Stimulated activated CD4-positive, alpha-beta T cell treated with anti-CD3 and anti-CD28 coated beads, Interleukin-1b, Interleukin-23, amount 100 ng/mL, for 48 hours (primary cell): ENCODE results near the gene SCN8A.
A peak's percentile ranks its signal among the peaks of the same experiment; 100 is the strongest.
"Not testable (repeated sequence)": the region's sequence is repeated elsewhere in the genome, so short reads cannot be mapped to it uniquely, and the experiment has no call there.

ENCODE experiments used
- DNase-seq: peaks from one replicate; pipeline ENCODE4 v3.0.0-alpha.2; 2020

The SCN8A gene

DNA sequence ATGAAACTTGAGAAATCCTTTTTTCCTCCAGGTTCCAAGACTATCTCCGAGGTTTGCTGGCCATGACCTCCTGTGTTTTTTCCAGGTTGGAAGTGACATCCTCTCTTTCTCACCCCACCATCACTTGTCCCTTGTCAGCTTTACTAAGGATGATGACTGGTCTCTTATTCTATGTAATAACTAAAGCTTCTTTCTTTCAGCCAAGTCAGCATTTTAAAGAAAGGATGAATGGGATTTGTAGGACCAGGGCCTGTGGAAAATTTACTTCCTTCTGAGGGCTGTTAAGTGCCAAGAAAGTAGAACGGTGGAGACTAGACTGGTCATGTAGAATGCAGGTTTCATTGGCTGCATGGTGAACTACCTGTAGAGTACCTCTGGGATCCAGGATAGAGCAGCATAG is 183.9 kb downstream of the SCN8A start:
- DNase-seq, result no peak

DNA sequence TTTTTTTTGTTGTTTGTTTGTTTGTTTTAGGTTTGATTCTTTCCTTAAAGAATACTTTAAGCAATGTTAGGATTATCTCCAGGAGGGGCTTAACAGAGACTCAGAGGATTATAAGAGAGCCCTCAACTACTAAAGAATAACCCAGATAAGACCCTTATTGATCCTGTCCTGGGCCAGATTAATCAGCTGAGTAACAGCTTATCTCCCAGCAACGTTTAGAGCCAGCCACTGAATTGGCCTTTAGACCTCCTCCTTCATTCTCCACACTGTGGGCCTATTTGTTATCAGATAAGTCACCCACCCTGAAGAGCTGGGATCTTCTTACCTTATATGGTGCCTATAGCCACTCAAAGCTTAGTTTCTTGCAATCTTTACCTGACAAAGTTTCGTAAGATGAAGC is 186.4 kb downstream of the SCN8A start:
- DNase-seq, result no peak

DNA sequence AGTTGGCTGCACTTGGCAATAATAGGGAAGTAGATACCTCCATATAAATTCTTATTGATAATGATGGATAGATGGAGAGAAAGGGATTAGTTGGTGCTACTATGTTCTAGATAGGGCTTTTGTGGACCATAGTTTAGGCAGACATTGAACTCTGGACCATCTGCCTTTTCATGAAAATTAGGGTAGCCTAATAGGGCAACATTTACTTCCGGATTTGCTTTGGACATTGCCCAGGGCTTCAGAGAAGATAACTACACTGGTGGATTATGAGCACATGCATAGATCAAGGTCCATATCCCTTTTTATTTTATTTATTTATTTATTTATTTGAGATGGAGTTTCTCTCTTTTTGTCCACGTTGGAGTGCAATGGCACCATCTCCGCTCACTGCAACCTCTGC is 186.9 kb downstream of the SCN8A start:
- no peak for DNase-seq

DNA sequence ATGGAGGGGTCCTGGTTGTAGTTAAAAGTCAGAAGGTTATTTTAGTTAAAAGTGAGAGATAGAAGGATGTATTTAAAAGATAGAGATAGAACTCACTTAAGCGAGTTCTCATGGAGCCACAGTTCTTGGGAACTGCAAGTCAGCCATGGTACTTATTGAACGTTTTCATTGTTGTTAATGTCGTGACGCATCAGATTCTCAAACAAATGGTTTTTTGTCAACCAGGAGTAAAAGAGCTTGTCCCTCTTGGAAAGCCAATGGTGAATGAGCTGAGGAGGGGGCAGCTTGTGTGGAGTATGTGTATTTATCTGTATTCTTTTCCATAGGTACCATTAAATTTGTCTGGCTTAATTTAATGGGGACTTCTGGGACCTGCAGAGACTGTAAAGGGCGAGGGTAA is 188.8 kb downstream of the SCN8A start:
- DNase-seq, result no peak

DNA sequence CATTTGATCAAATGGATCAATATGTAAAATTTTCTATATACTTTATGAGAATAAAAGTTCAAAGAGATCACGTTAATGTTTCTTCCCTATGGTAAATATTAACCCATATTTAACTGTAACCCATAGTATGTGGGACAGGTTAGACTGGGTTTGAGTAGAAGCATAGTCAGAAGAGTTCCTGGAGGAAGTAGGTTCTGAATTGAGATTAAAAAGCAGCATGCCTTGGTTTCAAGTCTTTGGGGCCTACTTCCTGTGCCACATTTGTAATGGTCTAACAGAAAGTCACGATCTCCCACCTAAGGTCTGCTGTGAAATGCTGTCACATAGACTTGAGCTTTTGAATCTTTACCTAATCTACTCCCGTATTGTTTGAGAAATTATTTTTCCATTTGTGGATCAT is 193.7 kb downstream of the SCN8A start:
- DNase-seq, result no peak

DNA sequence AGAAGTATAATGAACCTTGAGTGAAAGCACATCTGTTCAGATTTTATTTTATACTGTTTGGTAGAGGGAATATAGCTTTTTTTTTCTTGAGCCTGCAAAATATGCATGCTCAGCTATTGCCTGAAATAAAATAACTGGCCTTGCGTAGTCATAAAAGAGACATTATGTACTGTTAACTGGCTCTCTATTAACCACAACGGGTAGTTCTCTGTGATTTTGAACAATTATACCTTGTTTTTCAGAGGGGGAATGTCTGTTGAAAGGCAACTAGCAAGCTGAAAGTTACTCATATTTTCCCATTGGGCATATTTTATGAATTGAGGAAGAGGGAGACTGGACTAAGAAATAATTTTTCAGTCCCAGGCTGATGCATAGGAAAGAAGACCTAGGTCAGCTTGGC is 194.9 kb downstream of the SCN8A start:
- no peak for DNase-seq

DNA sequence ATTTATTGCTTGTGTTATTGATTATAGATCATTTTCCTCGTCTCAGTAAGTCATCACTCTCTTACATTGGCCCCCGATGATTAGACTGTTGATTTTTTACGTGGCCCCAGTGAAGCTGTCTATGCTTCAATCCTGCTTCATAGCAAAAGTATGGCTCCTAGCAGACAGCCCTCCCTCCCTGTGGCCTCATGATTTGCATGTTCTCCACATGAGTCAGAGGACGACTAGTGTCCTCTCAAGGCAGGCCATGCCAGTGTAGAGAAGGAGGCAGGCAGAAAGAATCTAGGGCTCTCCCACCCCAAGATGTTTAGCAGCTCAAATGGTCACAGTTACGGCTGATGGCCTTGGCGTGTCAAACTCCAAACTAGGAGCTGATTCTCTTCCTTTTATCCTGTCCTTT is 197.8 kb downstream of the SCN8A start:
- no peak for DNase-seq

DNA sequence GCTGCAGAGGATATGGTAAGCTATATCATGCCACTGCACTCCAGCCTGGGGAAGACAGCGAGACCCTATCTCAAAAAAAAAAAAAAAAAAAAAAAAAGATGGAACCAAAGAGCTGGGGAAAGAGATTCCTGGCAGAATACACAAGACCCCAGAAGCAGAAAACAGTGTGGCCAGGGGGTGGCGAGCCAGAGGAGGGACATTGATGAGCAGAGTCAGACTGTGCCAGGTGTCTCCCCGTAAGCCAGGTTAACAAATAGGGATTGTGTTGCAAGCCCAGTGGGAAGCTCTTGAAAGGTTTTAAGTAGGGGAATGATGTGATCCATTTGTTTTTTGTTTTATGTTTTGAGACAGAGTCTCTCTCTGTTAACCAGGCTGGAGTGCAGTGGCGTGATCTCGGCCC is 201.4 kb downstream of the SCN8A start:
- DNase-seq, result no peak

DNA sequence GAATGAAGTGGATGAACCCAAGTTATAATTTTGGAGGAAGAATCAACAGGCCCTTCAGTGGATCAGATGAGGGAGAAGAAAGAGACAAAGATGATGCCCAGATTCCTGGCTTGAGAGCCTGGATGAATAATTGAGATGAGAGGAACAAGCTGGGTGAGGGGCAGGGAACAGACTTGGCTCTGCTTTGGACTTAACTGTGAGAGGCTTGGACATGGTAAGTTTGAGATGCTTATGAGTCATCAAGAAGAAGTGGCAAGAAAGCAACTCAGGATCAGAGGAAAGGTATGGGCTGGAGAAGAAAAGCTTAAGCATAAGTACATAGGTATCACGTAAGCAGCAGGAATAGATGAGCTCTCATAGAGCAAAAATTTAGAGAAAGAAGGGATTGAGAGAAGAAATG is 202.2 kb downstream of the SCN8A start:
- no peak for DNase-seq

DNA sequence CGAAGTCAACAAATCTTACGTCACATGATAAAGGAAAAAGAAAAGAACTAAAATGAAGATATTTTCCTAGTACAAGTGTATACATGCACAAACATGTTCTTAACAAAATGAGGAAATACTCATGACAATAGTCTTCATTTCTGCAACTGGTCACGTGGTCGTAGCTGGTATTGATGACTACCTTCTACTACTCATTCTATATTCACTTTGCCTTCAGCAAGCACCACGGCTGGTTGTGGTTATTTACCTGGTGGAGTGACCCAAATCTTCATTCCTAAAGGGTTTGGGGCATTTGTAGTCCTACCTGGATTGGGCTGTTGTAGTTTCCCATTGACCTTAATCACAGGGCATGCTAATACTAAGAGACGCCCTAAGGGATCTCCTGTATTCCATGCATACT is 206.3 kb downstream of the SCN8A start:
- DNase-seq, result no peak

DNA sequence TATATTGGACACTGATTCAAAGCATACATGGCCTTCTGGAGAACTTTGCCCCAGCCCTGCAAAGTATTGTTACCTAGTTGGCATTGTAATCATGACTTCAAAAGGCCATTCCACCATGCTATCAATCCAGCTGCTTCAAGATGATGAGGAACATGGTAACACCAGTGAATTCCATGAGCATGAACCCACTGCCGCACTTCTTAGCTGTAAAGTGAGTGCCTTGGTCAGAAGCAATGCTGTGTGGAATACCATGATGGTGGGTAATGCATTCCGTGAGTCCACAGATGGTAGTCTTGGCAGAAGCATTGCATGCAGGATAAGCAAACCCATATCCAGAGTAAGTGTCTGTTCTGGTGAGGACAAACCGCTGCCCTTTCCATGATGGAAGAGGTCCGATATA is 207.0 kb downstream of the SCN8A start:
- not testable (repeated sequence) for DNase-seq

DNA sequence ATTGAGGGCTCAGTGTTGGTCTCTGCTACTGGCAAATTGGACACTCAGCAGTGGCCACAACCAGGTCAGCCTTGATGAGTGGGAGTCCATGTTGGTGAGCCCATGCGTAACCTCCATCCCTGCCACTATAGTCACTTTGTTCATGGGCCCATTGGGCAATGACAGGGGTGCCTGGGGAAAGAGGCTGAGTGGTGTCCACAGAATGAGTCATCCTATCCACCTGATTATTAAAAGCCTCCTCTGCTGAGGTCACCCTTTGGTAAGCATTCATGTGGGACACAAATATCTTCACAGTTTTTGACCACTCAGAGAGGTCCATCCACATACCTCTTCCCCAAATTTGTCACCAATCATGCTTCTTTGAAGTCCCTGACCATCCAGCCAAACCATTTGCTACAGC is 207.5 kb downstream of the SCN8A start:
- no peak for DNase-seq

DNA sequence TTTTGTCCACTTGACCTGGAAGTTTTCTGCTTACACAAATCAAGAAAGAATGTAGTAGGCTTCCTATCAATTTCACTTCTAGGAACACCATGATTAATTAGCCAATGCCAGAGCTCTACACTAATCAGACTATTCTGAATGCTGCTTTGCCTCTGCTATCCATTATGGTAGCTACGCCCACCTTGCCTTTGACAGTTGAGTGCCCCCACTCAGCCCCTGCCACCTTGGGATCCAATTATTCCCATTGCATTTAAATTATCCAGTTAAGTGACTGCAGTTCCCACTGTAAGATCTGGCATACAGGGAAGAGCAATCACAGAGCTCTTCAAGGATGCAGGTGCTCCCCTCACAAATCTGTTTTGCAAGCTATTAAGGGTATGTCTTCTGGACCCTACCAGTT is 210.0 kb downstream of the SCN8A start:
- no peak for DNase-seq

DNA sequence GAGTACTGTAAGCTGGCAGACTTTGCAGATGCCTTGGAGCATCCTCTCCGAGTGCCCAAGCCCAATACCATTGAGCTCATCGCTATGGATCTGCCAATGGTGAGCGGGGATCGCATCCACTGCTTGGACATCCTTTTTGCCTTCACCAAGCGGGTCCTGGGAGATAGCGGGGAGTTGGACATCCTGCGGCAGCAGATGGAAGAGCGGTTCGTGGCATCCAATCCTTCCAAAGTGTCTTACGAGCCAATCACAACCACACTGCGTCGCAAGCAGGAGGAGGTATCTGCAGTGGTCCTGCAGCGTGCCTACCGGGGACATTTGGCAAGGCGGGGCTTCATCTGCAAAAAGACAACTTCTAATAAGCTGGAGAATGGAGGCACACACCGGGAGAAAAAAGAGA is 215.9 kb downstream of the SCN8A start:
- DNase-seq, result no peak

DNA sequence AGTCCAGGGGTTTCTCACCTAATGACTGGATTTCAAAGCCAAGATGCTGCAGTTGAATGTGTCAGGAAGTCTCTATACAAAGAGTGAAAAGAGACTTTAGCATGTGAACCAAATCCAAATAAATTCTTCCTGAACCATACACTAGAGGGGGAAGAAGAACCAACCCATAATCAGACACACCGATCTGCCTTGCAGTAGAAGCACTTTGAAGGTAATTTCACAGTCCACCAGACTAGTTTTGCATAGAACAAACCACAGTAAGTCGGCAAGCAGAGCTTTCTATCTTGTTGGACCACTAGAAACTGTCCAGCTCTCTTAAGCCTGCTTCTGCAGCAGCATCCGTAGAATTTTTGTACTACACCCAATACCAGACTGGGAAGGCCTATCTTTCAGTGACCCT is 218.2 kb downstream of the SCN8A start:
- no peak for DNase-seq

DNA sequence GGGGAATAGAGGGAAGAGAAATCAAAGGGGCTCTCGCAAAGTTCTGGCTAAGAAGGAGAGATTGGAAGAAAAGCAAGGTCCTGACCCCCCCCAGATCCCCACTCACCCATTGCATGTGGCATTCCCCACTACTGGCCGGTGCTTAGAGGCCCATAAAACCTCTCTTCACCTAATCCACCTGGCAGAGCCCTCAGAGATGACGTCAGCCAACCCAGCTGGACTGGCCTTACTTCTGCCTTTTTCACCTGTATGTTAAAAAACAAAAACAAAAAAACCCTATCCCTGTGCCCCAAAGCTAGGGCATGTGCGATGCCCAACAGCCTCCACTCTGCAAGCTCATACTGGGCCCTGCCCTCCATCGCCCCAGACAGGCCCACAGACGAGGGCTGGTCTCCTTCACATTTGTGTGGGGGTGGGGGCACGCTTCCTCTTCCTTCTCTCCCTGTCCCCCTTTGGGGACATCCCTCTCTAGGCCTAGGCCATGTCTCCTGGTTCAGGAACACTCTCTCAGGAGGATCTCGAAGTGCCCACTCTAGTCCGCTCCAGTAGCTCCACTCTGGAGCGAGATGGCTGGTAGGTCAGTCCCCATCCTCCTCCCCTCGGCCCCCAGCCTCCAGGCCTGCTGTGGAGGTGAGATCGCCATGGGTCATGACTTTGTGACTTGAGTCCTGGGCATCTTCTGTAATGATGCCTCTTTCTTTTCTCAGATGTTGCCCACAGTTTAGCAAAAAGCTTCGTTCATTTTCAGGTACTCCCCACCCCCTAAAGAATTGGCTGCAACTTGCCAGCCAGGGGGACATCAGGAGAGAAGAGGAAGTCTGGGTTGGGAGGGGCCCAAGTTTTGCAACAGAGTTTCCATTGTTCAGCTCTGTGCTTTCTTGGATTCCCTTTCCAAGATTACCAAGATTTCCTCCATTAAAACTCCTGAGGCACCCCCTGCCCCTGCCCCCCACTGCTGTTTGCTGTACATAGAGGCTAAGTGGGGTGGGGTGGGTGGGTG is 220.5 kb downstream of the SCN8A start:
- no peak for DNase-seq

DNA sequence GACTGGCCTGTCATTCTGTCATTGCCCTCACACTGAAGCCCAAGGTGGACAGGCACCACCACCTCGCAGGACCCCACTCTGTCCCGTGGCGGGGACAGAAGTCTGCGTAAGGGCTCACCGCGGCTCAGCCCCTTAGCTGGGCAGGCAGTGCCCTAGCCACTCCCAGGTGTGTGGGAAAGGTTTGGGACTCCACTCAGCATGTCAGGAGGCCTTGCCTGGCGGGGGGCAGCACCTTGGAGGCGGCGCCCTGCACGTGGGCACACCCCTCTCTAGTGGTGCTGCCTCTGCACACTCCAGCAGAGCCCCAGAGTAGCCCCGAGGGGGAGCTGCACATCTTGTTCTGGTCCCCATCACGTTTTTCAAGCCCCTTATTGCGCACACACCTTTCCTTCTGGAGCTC is 221.8 kb downstream of the SCN8A start:
- DNase-seq, result no peak

DNA sequence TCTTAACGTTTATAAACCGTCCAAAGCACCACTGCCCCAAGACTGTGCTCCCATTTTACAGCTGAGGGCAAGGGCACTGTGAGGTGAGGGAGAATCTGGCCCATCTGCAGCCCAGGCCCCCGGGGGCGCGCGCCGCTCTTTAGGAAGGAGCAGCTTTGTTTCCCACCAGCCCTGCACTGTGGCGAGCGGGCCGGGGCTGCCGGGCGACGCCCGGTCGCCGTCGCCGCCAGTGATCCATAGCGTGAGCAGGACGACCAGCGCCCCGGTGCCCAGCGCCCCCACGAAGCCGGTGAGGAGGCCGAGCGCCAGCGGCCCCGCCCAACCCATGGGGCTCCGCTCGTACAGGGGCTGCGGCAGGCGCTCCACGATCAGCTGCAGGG is 222.9 kb downstream of the SCN8A start:
- no peak for DNase-seq

DNA sequence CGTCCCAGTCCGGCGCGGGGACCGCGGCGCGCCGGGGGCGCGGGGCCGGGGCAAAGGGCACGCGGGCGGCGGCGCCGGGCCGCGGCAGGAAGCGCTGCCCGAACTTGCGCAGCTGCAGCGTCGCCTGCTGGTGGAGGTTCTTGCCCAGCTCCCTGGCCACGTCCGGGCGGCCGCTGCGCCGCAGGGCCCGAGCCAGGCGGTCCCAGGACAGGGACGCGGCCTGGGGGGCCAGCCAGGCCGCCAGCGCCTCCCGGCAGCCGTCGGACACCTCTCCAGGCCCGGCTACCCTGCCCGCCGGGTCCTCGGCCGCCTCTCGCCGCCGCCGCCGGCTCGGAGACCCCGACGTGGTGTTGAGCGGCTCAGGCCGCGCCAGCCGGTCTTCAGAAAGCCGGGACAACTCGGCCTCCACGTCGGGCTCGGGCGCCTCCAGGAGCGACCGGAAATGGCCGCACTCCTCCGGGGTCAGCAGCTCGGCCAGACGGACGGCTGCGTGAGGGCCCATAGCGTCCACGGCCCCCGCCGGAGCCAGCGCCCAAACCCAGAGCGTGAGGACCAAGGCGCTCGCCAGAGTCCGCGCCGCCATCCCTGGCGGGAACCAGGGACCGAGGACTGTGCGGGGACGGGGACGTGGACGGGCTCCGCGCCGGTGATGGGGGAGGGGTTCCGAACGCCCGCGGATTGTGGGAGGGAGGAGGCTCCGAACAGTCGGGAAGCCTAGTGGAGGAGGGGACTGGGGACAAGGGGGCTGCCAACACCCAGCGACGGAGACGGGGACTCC is 223.5 kb downstream of the SCN8A start:
- DNase-seq, result peak; percentile 55

DNA sequence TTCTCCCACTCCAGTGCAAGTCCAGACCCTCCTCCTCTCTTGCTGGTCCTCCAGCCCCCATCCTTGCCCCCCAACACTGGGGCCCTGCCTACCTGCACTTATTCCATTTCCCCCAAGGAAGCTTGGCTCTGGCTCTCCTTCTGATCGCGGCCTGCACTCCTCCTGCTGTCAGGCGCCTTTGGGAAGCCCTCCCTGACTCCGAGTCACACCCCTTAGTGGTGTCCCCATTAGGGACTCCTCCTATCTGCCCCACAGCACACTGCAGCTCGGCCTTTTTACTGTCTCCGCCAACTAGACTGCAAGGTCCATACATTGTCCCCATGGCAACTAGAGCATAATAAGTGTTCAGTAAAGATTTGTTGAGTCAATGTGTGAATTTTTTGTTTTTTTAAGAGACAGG is 224.5 kb downstream of the SCN8A start:
- DNase-seq, result no peak

DNA sequence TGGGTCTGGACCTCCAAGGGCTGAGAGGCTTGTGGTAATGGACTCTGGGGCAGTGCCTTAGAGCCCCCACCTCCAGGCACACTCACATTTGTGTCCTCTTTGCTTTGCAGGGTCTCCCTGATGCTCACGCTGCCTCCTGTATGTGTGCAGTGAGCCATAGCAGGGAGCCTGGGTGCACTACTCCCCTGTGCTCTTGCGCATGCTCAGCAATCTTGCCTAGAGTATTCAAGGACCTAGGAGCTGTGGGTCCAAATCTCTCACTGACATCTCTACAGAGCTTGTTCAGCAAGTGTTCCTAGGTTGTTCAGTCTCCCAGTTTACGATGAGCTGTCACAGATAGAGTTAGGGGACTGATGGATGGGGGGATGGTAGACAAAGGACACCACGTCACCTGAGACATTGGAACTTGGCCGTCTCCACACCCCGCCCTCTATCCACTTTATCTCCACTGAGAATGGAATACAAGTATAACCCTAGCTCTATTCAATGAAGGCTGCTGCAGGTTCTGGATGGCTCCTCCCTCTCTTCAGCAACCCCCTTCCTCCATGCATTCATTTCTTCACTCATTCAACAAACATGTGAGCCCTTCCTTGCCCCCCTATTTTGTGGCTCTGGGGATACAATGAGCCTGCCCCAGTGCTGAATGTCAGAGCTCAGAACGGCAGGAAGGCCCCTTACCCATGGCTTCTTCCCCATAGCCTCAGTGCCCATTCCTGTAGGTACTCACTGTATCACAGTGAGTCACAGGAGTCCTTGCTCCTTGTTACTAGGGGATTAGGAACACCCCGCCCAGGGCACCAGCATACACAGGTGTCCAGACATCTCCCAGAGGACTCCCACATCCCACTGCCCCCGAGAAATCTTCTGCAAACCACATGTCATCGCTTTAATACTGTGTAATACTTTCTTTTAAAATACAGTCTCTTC is 226.3 kb downstream of the SCN8A start:
- no peak for DNase-seq

DNA sequence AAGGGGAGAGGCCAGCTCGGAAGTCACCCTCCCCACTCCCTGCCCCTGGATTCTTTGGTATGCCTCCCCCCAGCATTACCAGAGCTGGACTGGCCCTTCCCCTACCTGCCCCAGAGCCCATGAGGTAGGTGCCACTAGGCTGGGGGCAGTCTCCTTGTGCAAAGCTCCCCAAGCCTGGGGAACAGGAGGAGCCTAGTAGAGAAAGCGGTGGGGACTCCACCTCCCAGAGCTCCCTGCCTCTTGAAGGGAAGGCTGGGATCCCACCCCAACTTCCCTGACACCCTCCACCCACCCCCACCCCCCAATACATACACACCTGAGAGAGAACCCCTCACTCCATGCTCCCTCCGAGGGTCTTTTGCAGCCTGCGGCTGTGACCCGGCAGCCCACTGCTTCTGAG is 227.1 kb downstream of the SCN8A start:
- no peak for DNase-seq
